Trophoblast cell (in vitro differentiated cells and primary cell): ENCODE measurements around the gene TMC8.

Experiments
- DNase-seq, 2 donors: peaks; one replicate each; pipeline ENCODE4 v3.0.0-alpha.2; 2016
- H2AFZ ChIP-seq: 2 replicates; pipeline ENCODE4 v1.6.1; 2013; ENCODE audit warnings: low read length, moderate library complexity, mild to moderate bottlenecking; ENCODE audit not compliant: insufficient read depth, poor library complexity
- H2AK5ac ChIP-seq: 2 replicates; pipeline ENCODE4 v1.6.1; 2013; ENCODE audit warnings: mild to moderate bottlenecking, low read length
- H2BK120ac ChIP-seq: 2 replicates; pipeline ENCODE4 v1.6.1; 2013; ENCODE audit warnings: low read length, mild to moderate bottlenecking, moderate library complexity; ENCODE audit not compliant: insufficient read depth, poor library complexity
- H2BK12ac ChIP-seq: 2 replicates; pipeline ENCODE4 v1.6.1; 2013; ENCODE audit warnings: mild to moderate bottlenecking, low read length, moderate library complexity
- H2BK5ac ChIP-seq: 2 replicates; pipeline ENCODE4 v1.6.1; 2013; ENCODE audit warnings: low read length, low read depth, moderate library complexity, mild to moderate bottlenecking; ENCODE audit not compliant: poor library complexity
- H3K14ac ChIP-seq: 2 replicates; pipeline ENCODE4 v1.6.1; 2013; ENCODE audit warnings: mild to moderate bottlenecking, low read length
- H3K18ac ChIP-seq: 2 replicates; pipeline ENCODE4 v1.6.1; 2013; ENCODE audit warnings: mild to moderate bottlenecking, low read length
- H3K23ac ChIP-seq: 2 replicates; pipeline ENCODE4 v1.6.1; 2013; ENCODE audit warnings: low read length
- H3K27ac ChIP-seq: 2 replicates; pipeline ENCODE4 v1.5.1; 2013; ENCODE audit warnings: low read depth, mild to moderate bottlenecking, inconsistent platforms, low read length, moderate library complexity
- H3K27me3 ChIP-seq: 2 replicates; pipeline ENCODE4 v1.6.1; 2013; ENCODE audit warnings: inconsistent platforms, mild to moderate bottlenecking, low read length, moderate library complexity; ENCODE audit not compliant: insufficient read depth
- H3K36me3 ChIP-seq, 2 experiments: 1 replicate in 1 of 2; 2 replicates in 1 of 2; pipeline ENCODE4 v1.6.1; 2013; ENCODE audit warnings: low read length in 2 of 2, mild to moderate bottlenecking in 2 of 2, moderate library complexity in 1 of 2; ENCODE audit not compliant: insufficient read depth in 2 of 2, control insufficient read depth in 1 of 2
- H3K4ac ChIP-seq: 2 replicates; pipeline ENCODE4 v1.6.1; 2013; ENCODE audit warnings: low read depth, mild to moderate bottlenecking, low read length, moderate library complexity
- H3K4me1 ChIP-seq, 2 experiments: 1 replicate in 1 of 2; 2 replicates in 1 of 2; pipeline ENCODE4 v1.6.1; 2013; ENCODE audit warnings: low read length in 2 of 2, mild to moderate bottlenecking in 2 of 2, moderate library complexity in 1 of 2; ENCODE audit not compliant: insufficient read depth in 2 of 2, control insufficient read depth in 1 of 2
- H3K4me2 ChIP-seq: 2 replicates; pipeline ENCODE4 v1.6.1; 2013; ENCODE audit warnings: inconsistent platforms, mild to moderate bottlenecking, low read length, moderate library complexity
- H3K4me3 ChIP-seq: 2 replicates; pipeline ENCODE4 v1.5.1; 2013; ENCODE audit warnings: mild to moderate bottlenecking, low read depth, low read length, inconsistent platforms
- H3K79me1 ChIP-seq: one replicate; pipeline ENCODE4 v1.6.1; 2013; ENCODE audit warnings: low read length
- H3K79me2 ChIP-seq: 2 replicates; pipeline ENCODE4 v1.6.1; 2013; ENCODE audit warnings: low read length, mild to moderate bottlenecking; ENCODE audit not compliant: control insufficient read depth, insufficient read depth, poor library complexity
- H3K9ac ChIP-seq: 2 replicates; pipeline ENCODE4 v1.6.1; 2013; ENCODE audit warnings: mild to moderate bottlenecking, low read length
- H3K9me3 ChIP-seq: 2 replicates; pipeline ENCODE4 v1.6.1; 2013; ENCODE audit warnings: low read depth, mild to moderate bottlenecking, control low read depth, inconsistent platforms, low read length; ENCODE audit not compliant: insufficient read depth
- H4K12ac ChIP-seq: 2 replicates; pipeline ENCODE4 v1.6.1; 2013; ENCODE audit warnings: low read depth, mild to moderate bottlenecking, low read length, moderate library complexity
- H4K8ac ChIP-seq: 2 replicates; pipeline ENCODE4 v1.6.1; 2013; ENCODE audit warnings: low read depth, mild to moderate bottlenecking, low read length, moderate library complexity
- H4K91ac ChIP-seq: one replicate; pipeline ENCODE4 v1.6.1; 2013; ENCODE audit warnings: low read depth, mild to moderate bottlenecking, low read length, moderate library complexity
- WGBS: extraction: QIAGEN DNeasy Blood & Tissue Kit; methylation state at CpG from one replicate; pipeline ENCODE4 v1.1.7; 2013; ENCODE audit warnings: missing lambda C conversion rate; ENCODE audit not compliant: insufficient read length, insufficient coverage; ENCODE audit errors: extremely low coverage; 5-methylcytosine and 5-hydroxymethylcytosine counted together

The TMC8 gene

DNA sequence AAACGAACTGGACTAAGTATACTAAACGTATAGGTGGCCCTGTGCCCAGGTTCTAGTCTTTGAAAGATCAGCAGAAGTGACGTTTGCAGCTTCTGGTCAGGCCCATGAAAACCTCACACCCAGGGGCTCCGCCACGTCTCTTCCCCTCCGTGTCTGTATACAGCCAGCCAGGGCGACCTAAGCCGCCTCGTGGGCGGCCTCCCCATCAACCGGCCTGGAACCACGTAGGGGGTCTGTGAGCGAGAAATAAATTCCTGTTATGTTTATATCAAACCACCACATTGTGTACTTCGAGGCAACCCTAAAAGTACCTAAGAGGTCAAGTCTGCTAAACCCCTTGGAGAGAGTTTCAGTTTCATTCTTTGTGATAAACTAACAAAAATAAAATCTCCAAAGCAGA is 49.5 kb downstream of the TMC8 start:
- no peak overlapping the region for H2BK120ac ChIP-seq
- H3K9me3 ChIP-seq, result peaks cover 2% of the 10 kb centered on the region
- H4K12ac ChIP-seq, result no peak overlapping the region
- H4K8ac ChIP-seq, result no peak overlapping the region
- no peaks in the 10 kb centered on the region for H3K27me3 ChIP-seq
- no peaks in the 10 kb centered on the region for H3K79me2 ChIP-seq
- H3K14ac ChIP-seq, result no peak overlapping the region
- no peak overlapping the region for H3K4me2 ChIP-seq
- peaks cover 54 to 59% of the 10 kb centered on the region in 2 experiments for H3K36me3 ChIP-seq
- no peak overlapping the region for H2AK5ac ChIP-seq
- no peak overlapping the region for H3K4me3 ChIP-seq
- H3K4me1 ChIP-seq, result peaks cover 6 to 8% of the 10 kb centered on the region in 2 experiments
- H4K91ac ChIP-seq, result no peak overlapping the region
- WGBS, result no CpG with 5 or more reads among the region's 14 CpGs
- H2BK5ac ChIP-seq, result no peak overlapping the region
- no peak overlapping the region for H2AFZ ChIP-seq
- no peak overlapping the region for H3K23ac ChIP-seq
- no peak for DNase-seq
- H3K18ac ChIP-seq, result no peak overlapping the region
- no peak overlapping the region for H3K4ac ChIP-seq
- H3K79me1 ChIP-seq, result no peaks in the 10 kb centered on the region
- no peak overlapping the region for H3K9ac ChIP-seq
- H3K27ac ChIP-seq, result no peak overlapping the region
- no peak overlapping the region for H2BK12ac ChIP-seq

DNA sequence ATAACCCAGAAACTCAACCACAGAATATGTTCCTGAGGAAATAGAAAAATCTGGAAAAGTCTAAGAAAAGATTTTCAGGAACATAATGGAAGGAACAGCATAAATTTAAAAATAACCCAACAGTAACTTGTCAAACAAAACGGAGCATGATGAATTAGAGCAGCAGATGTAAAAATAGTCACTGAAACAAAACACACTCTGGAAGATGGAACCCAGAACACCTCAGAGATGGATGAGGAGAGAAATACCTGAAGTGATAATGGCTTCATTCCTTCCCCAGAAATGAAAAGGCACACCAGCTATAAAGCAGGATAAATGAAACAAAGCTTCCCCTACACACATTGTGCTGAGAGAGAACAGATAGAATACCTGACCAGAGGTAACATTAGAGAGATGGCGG is 49.9 kb downstream of the TMC8 start:
- WGBS, result no CpG with 5 or more reads among the region's 2 CpGs
- H3K14ac ChIP-seq, result no peak overlapping the region

DNA sequence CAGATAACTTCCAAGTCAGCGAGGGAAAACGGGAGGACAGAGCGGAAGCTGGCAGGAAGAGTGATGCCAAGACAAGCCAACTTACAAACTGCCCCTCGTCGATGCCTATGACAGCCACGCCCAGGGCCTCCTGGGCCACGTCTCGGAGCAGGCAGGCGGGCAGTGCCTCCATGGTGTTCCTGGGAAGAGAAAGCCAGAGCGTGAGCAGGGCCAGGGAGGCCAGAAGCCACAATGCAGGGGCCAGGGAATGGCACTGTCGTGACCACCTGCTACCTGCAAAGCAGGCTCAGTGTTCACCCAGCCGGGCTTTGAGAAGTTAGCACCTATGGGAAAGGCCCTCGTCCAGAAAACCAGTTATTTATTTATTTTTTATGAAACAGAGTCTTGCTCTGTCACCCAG is 51.9 kb downstream of the TMC8 start:
- no peak overlapping the region for H4K91ac ChIP-seq
- no peak overlapping the region for H3K4ac ChIP-seq
- peak overlapping the region; percentile 66 for H3K18ac ChIP-seq
- H3K9ac ChIP-seq, result no peak overlapping the region
- H3K4me1 ChIP-seq, result peaks cover 6 to 16% of the 10 kb centered on the region in 2 experiments
- H4K12ac ChIP-seq, result no peak overlapping the region
- no peak overlapping the region for H4K8ac ChIP-seq
- no peak overlapping the region for H2AK5ac ChIP-seq
- no peak overlapping the region for H2BK12ac ChIP-seq
- no CpG with 5 or more reads among the region's 13 CpGs for WGBS
- H2AFZ ChIP-seq, result no peak overlapping the region
- H3K4me2 ChIP-seq, result no peak overlapping the region
- peaks cover 49 to 51% of the 10 kb centered on the region in 2 experiments for H3K36me3 ChIP-seq
- no peak overlapping the region for H2BK120ac ChIP-seq
- H3K79me1 ChIP-seq, result peaks cover 4% of the 10 kb centered on the region
- H3K14ac ChIP-seq, result no peak overlapping the region
- H3K79me2 ChIP-seq, result peaks cover 9% of the 10 kb centered on the region
- DNase-seq, result no peak
- no peak overlapping the region for H3K23ac ChIP-seq
- H3K4me3 ChIP-seq, result no peak overlapping the region
- no peaks in the 10 kb centered on the region for H3K27me3 ChIP-seq
- H2BK5ac ChIP-seq, result no peak overlapping the region
- H3K27ac ChIP-seq, result no peak overlapping the region
- H3K9me3 ChIP-seq, result peaks cover 2% of the 10 kb centered on the region

More for the DNA sequence above, 49.9 kb downstream of the TMC8 start:
- no peak overlapping the region for H4K91ac ChIP-seq
- H2AK5ac ChIP-seq, result no peak overlapping the region
- no peak overlapping the region for H3K4ac ChIP-seq
- H3K79me1 ChIP-seq, result no peaks in the 10 kb centered on the region
- H4K8ac ChIP-seq, result no peak overlapping the region
- H3K79me2 ChIP-seq, result no peaks in the 10 kb centered on the region
- H3K27ac ChIP-seq, result no peak overlapping the region
- H3K18ac ChIP-seq, result no peak overlapping the region
- no peaks in the 10 kb centered on the region for H3K27me3 ChIP-seq
- peaks cover 6 to 11% of the 10 kb centered on the region in 2 experiments for H3K4me1 ChIP-seq
- H2AFZ ChIP-seq, result no peak overlapping the region
- no peak overlapping the region for H2BK5ac ChIP-seq
- H3K9me3 ChIP-seq, result peaks cover 2% of the 10 kb centered on the region
- no peak overlapping the region for H3K23ac ChIP-seq
- no peak overlapping the region for H3K4me3 ChIP-seq
- H3K36me3 ChIP-seq, result peaks cover 51 to 55% of the 10 kb centered on the region in 2 experiments
- no peak overlapping the region for H2BK120ac ChIP-seq
- no peak overlapping the region for H2BK12ac ChIP-seq
- H3K9ac ChIP-seq, result no peak overlapping the region
- no peak overlapping the region for H3K4me2 ChIP-seq
- no peak overlapping the region for H4K12ac ChIP-seq
- DNase-seq, result no peak

DNA sequence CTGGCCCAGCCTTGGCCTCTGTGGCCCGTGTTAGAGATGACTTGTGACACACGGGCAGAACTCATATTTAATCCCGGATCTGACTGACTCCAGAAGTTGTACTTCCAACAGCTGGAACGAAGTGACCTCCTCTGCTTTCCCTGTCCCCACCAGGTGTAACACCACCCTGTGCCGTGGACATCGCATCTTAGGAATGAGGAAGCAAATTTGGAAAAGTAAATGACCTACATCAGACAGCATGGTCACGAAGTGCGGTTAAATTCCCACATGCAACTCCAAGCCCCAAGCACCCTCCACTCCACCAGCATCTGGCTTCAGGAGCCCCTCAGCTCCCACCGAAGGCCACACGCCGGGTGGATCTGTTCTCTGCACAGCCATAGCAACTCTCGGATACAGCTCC is 53.3 kb downstream of the TMC8 start:
- H3K4me3 ChIP-seq, result no peak overlapping the region
- H4K8ac ChIP-seq, result no peak overlapping the region
- no peak overlapping the region for H3K23ac ChIP-seq
- DNase-seq, result no peak
- peaks cover 9% of the 10 kb centered on the region for H3K79me2 ChIP-seq
- H3K4me2 ChIP-seq, result no peak overlapping the region
- no peak overlapping the region for H2AK5ac ChIP-seq
- H3K14ac ChIP-seq, result no peak overlapping the region
- WGBS, result no CpG with 5 or more reads among the region's 12 CpGs
- H4K12ac ChIP-seq, result no peak overlapping the region
- no peak overlapping the region for H2BK120ac ChIP-seq
- peaks cover 6 to 16% of the 10 kb centered on the region in 2 experiments for H3K4me1 ChIP-seq
- no peak overlapping the region for H3K4ac ChIP-seq
- no peak overlapping the region for H2BK5ac ChIP-seq
- no peaks in the 10 kb centered on the region for H3K27me3 ChIP-seq
- H3K9ac ChIP-seq, result no peak overlapping the region
- no peak overlapping the region for H4K91ac ChIP-seq
- no peak overlapping the region for H3K27ac ChIP-seq
- H3K9me3 ChIP-seq, result peaks cover 2% of the 10 kb centered on the region
- no peak overlapping the region for H2BK12ac ChIP-seq
- peaks cover 39 to 42% of the 10 kb centered on the region in 2 experiments for H3K36me3 ChIP-seq
- H3K18ac ChIP-seq, result no peak overlapping the region
- no peak overlapping the region for H2AFZ ChIP-seq
- peaks cover 4% of the 10 kb centered on the region for H3K79me1 ChIP-seq
